NB4 (cell line): ENCODE data around the gene CEP104.

ENCODE experiments used
- CTCF ChIP-seq: IDR thresholded peaks from one replicate; pipeline ENCODE4 v1.5.1; 2012; ENCODE audit warnings: low read depth, low read length
- MAX ChIP-seq: IDR thresholded peaks from 2 replicates; pipeline ENCODE4 v1.6.1; 2011; ENCODE audit warnings: low read depth, low read length
- MYC ChIP-seq: IDR thresholded peaks from 2 replicates; pipeline ENCODE4 v1.6.1; 2011; ENCODE audit warnings: low read depth, low read length
- POLR2A ChIP-seq: IDR thresholded peaks from 2 replicates; pipeline ENCODE4 v1.6.1; 2011; ENCODE audit warnings: mild to moderate bottlenecking; ENCODE audit not compliant: insufficient read length; ENCODE audit errors: extremely low read depth

- TF ChIP-seq CTCF: no peak
- no peak for TF ChIP-seq POLR2A
- no peak for TF ChIP-seq MYC
- TF ChIP-seq MAX: no peak
These were observed 88.1 kb downstream of the CEP104 start for GRCh38 chr1:3768811-3769390.
